ENCODE measurements around the gene MACIR.

MACIR gene

DNA sequence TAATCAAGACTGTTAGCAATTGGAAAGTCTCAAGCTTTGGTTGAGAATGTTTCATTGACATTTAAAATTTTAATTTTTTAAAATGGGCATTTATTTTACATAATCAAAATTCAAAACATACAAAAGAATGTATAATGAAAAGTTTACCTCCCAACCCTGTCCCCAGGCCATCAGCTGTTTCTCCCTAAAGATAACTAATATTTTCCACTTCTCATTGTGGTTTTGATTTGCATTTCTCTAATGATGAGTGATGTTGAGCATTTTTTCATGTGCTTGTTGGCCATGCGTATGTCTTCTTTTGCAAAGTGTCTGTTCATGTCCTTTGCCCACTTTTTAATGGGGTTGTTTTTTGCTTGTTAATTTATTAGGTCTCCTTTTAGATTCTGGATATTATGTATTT lies 11.4 kb upstream of the MACIR start:
- no peak for DNase-seq

DNA sequence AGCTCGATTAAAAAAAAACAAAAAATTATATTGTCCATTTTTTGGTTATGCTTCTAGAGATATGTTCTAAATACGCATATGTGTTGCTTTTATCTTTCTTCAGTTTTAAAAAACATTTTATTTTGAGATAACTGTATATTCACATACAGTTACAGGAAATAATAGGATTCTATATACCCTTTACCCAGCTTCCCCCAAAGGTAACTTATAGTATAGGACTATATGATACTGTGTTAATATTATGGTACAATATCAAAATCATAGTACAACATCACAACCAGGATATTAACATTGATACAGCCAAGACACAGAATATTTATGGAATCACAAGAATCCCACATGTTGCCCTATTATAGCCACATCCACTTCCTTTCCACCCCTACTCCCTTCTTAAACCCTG lies 9.5 kb upstream of the MACIR start:
- no peak for DNase-seq

DNA sequence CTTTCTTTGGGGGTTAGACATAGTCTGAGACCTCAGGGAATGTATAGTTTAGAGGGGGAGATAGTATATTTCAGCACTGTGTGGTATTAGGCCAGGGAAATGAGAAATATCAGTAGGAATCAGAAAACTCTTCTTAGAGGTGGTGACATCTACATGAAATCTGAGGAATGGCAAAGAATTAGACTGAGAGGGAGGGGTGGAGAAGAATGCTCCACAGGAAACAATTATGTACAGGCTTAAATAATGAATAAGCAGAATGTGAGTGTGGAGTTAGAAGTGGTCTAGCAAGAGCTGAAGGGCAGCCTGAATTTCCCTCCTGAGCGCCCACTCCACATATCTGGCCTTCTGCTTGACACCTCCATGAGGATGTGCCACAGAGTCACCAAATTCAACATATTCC lies 3.6 kb upstream of the MACIR start:
- DNase-seq = no peak

DNA sequence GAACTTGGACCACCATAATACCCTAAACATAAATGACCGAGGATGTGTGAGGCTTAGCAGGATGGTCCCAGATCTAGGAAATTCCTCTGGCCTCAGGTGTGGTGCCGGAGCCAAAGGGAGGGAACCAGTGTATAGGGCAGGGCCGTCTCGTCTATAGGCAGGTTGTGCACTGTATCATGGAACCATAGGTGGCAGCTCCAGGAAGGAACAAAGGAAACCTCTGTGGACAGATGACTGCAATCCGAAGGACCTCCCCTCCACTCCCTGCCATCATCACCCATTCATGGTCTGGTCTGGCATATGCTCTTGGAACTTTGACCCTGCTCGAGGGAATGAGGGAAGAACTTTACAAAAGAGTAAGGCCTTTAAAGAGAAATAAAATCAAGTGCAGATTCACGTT lies 2.9 kb upstream of the MACIR start:
- DNase-seq = no peak

DNA sequence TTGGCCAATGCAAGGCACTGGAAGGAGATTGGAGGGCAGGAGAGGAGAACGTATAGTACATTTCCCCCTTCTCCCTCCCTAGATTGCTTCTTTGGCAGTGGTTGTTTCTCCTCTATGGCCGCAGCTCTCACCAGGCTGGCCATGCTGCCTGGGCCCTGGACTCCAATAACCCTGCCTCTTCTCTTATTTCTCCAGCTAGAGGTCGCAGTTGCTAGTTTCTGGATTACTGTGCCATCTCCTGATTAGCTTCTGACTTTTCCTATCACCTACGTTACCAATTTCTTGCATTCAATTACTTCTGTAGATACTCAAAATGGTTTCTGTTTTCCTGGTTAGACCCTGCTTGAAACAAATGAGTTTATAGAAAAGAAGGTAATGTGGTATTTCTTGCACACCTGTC lies 2.4 kb upstream of the MACIR start:
- DNase-seq = no peak

DNA sequence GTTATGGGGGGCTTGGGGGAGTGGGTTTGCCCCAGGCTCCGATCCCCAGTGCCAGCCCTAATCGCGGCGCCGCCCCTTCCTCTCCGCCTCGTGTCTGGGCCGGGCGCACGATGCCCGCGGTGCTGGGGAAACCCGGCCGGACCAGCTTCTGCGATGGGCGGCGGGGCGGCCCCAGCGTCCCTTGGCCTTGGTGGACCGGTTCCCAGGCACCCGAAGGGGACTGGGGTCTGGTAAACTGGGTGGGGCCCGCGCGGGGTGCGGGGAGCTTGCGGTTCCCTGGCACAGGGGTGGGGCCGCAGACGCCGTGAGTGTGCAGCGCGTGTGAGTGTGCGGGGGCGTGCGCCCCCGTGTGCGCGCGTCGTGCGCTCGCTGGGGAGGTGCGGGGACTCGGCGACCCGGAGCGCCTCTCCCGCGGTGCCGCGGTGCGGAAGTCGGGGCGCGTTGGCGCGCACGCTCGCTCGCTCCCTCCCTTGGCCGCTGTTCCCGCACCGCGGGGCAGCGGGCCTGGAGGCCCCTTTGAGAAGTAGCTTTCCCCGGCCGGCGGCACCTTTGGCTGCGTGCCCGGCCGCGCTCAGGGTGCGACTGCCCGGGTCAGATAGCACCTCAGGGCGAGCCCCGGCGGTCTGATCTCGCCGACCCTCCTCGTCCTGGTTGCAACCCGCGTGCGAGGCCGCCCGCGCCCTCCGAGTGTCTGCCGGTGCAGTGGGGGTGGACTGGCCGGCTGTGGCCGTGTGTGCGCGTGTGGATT lies 568 bp downstream of the MACIR start:
- DNase-seq = peak; percentile 61 to 66

DNA sequence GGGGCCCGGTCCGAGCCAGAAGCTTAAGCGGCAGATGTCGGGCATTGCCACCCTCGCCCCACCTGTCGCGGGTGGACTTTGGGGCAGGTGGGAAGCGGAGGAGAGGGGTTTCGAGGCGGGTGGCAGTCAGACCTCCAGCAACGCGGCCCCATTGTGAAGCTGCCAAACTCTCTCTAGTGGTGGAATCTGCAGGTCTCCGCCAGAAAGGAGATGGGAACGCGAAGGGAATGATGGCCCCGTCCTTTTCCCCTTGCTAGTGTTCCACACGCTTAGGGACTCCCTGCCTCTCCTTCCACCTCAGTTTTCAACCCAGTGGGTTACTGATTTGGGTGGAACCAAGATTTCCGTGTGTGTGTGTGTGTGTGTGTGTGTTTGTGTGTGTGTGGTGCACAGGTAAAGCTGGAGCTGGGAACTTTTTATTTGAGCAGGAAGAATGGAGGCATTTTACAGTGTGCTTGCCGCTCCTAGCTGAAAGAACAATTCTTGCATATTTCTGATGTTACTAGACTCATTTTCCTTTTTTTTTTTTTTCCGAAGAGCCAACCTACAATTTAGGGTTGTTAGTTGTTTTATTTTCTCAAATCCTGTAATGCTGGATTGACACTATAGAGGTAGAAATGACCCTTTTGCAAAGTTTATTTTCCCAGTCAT lies 1.3 kb downstream of the MACIR start:
- peak in 1 of 2 experiments; percentile 17 for DNase-seq

DNA sequence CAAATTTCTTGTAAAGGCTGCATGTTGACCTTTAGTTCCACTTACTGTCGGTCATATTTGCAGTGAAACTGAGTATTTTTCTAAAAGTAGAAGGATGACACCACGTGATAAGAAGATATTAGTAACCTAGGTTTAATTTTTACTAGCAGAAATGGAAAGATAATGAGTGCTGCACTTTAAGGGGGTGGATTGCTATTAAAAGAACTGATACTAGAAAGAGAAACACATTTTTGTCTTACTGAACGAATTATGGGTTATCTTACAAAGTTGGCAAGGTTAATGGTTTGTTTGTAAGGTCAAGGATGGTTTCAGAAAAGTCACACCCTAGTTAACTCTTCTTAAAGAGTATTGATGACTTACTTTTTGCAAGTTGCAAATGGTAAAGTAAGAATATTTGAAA lies 2.4 kb downstream of the MACIR start:
- DNase-seq = no peak

DNA sequence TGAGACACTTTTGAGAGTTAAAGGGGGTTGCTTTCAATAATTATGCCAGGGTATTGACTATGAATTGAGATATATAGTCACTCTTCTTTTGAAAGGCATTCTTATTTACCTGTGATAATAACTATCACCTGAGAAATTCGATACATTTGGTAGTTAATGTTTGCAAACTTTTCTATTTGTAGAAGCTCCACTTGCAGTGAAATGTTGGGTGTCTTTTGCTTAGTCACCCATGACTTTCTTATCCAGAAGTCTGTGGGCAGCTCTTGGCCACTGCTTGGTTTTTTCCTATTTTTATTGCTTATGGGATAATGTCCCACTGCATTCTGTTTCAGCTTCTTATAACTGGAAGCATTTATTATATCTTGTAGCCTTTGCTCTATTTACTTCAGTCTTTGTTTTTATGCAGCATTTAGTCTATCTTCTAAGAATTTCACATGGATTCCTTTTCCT lies 3.9 kb downstream of the MACIR start:
- no peak for DNase-seq

DNA sequence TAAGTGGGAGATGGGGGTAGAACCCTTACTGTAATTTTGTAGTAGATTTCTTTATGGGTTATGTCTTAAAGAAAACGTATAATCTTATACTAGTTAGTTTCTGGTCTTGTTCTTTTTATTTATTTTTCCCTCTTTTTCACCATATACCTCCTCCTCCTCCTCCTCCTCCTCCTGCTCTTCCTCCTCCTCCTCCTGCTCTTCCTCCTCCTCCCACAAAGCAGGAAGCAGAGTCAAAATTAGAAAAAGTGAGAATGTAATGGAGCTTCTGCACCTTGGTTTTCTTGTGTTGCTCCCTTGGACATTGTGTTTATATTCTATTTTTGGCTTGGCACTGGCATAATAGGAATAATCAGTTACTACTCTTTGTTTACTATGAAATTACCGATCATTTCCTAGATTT lies 4.5 kb downstream of the MACIR start:
- DNase-seq = no peak

DNA sequence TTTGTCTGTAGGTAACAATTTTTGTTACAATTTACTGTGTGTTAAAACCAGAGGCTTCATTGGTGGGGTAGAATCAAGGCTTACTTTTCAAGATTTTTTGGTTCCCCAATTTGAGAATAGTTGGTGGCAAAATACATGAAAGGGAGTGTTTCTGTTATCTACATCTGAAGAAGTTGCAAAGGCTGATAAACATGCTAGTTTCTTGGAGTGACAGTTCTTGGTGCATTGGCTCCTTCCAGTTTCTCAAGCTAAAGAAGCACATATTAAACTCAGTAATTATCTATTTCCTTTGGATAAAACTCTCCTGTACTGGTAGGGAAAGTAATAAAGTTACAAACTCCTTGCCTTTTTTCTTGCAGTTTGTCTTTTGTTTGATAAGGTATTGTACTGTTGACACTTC lies 5.9 kb downstream of the MACIR start:
- DNase-seq = no peak

DNA sequence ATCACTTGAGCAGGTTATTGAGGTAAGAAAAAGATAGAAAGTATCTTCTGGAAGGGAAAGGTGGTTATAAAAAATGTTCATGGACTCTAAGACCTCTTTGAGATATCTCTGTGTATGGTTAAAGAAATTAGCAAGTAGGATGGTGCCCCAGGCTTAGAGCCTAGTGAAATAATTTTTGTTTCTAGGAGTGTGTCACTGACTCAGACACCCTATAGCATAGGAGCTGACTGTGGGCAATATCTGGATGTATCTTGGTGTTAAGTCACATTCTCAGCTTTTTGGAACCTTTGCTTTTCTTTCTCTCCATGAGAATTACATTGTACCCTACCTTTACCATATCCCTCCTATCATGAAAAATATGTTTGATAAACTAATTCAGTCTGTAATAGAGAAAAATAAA lies 12.0 kb downstream of the MACIR start:
- DNase-seq = no peak

DNA sequence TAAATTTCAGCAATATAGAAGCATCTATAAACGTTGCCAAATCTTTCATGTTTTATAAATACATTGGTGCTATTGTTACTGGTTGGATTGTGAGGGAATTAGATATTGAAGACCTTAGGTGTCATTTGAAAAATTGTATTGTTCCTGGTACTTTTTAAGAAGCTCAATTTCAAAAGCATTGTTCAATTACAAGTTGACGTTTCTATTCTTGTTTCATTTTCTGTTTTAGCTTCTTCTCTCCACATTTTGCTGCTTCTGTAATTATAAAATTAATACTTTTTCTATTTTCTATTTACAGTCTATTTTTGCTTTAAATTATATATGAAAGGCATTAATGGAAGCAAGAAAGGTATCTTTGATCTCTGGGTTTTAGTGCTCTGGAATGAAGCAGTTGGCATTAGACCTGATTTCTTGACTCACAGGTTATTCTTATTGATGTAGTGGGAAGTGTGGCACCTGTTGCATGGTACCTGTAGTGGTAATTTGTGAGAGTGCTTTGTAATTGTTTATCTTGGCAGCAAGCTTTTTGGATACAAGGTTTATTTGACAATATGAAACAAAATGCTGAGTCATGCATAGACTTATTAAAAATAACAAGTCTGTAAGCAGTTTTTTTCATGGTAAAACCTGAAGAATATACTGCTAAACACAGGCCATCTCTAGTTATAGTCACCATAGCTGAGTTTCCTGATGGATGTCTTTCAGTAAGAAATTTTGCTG lies 13.2 kb downstream of the MACIR start:
- DNase-seq = no peak

DNA sequence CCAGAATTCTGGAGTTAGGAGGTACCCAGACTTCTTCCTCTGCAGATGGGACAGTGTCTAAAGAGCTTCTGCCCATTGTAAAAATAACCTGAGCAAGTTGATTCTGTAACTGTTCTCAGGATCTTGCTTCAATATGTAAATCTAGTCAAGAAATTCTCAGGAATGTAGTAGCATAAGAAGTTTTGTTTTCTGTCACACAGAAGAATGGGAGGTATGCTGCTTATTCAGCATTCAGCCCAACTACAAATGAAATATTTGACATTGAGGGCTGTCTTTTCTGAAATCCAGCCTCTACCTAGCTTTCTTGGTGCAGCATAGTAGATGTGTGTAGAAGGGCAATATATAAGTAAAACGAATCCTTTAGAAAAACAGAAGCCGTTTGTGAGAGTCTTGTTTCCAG lies 13.8 kb downstream of the MACIR start:
- DNase-seq = no peak

DNA sequence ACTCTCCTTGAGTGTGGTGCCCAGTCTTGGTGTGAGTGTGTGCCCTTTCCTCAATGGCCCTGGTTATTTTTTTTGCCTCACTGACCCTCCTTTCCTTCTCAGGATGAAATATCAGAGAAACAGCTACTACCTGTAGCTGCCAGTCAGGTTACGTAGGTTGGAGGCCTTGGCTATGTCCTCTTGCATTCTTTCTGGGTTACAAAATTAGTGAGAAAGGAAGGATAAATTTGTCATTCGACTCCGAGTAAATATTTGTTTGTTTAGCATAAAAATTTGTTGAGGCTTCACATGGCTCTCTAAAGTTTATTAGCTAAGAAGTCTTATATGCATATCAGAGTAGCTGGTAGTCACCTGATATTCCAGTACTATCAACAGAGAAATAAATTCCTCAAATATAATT lies 15.4 kb downstream of the MACIR start:
- no peak for DNase-seq

DNA sequence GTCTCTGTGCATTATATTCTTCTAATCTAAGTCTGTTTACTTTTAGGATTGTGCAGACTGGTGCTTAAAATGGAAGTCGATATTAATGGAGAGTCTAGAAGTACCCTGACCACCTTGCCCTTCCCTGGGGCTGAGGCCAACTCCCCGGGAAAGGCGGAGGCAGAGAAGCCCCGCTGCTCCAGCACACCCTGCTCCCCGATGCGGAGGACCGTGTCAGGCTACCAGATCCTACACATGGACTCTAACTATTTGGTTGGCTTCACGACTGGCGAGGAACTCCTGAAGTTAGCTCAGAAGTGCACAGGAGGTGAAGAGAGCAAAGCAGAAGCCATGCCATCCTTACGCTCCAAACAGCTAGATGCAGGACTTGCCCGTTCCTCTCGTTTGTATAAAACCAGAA lies 17.3 kb downstream of the MACIR start:
- no peak for DNase-seq

DNA sequence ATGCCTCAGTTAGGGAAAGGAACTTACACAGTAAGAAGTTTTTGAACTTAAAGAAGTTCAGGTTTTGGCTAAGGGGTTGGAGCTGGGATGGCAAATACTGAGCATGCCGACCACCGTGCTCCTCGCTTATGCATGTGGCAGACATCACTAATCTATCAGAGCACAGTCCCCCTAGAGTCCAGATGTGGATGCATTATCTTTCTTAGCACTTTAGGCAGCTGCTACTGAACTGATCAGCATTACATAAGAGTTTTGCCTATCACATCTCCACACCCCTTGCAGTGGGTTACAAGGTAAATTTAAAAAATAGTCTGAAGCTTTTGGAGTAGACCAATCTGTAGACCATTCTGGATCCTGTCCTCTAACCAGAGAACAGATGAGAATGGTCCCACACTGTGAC lies 22.4 kb downstream of the MACIR start:
- DNase-seq = no peak

DNA sequence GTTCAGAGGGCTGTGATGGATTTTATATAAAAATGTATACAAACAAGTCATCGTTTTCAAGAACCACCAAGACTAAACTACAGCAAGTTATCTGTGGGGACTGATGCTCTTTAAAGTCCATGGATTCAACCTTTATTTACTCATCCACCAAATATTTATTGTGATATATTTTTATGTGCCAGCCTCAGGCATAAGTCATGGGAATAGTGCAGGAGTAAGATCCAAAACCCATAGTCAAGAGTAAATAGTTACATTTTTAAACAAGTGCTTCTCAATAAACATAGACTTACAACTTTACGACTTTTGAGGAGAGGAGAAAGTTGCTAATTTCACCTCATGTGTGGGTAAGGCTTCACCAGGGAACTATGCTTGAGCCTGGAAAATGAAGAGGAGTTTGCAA lies 24.6 kb downstream of the MACIR start:
- no peak for DNase-seq

DNA sequence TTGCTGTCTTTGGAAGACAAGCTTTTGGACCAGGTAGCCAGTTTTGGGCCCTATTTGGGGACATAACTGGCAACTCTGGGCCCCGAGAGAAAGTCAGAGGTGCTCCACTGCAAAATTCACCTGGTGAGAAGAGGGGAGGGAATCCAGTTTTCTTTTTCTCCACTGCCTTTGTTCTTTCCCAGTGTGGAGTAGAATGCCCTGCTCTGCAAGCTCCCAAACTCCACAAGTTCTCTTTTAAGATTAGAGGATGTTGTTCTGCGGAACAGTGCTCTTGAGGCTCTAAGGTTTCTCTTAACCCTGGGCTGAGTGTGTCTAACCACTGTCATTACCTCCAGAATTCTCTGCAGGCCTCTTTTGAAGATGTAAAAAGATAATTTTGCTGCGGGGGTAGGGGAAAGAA lies 25.3 kb downstream of the MACIR start:
- no peak for DNase-seq

DNA sequence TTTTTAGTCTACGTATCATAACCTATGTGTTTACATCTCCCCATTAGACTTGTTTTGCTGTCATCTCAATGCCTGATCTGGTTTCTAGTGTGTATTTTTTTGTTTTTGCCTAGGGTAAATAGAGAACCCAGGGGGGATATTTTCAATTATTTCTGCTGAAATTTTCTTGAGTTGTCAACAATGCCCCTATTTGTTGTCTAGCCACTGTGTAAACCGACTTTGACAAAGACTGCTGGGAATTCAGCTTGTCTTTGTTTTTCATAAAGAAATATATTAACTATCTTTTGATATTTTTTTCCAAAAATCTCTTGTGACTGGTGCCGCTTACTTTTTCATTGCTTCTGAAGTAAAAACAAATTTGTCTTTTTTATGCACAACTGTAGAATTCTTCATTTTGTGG lies 28.1 kb downstream of the MACIR start:
- DNase-seq = no peak

DNA sequence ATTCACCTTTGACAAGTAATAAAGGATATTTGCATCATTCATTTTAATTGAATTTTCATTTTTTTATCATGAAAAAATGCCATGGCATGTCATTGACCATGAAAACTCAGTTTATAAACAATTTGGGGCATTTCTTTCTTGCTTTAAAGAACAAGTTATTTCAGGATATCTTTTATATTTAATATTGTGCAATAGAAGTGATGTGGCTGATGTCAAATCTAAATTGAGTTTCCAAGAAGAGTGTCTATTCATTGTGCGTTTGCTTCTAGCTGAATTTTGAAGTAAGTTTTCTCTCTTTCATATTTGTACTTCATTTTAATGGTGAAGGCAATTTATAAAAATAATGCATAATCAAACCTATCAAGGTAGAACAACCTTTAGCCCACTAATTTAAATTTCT lies 30.5 kb downstream of the MACIR start:
- DNase-seq = no peak

DNA sequence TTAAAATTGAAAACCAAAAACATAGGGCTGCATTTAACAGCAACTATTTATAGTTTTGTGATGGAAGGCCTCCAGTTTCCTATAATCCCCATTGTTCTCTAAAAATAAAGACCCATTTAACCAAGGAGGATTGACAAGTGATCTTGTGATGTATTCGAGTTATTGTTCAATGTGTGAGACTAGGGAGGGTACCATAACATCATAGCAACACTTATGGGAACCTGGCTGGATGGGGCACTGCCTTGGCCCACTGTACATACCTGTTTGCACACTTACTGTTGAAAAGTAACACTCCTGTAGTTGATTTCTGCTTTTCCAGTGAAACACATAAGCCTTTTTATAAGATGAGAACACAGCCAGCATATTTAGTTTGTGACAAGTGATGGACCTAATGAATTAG lies 32.3 kb downstream of the MACIR start:
- no peak for DNase-seq

DNA sequence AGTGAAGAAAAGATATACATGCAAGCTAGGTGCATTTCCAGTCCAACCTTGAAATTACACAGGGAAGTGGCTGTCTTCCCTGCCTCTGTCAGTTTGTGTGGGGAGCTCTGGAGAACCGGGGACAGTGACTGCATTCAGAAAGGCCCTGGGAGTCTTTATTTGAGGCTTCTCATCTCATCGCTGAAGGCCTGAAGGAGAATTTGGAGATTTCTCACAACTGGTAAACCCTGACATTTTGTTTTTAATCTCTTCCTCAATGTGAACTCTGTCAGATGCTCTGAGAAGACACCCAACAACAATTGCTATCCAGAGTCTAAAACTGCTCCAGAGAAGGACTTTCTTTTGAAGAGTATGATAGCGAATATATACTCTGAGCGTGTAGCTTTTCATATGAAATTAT lies 33.0 kb downstream of the MACIR start:
- no peak for DNase-seq

DNA sequence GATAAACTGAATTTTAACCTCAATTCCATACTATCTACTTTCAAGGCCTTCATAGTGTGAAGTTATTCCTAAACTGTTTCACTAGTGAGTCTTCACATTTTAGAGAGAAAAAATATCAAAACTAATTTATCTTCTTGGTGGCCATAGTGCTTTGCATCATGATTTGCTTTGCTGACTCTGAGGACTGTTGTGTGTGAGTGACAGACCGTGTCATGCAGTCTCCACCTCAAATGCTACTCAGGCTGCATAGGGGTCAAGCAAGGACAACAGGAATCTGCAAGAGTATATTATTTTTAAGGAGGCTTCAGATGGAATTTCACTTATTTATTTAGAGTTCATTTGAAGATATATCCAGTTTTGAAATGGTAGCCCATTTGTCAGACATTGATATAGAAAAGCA lies 34.5 kb downstream of the MACIR start:
- no peak for DNase-seq
